Measurements from ENCODE around the gene PPARGC1A.

The PPARGC1A gene

GRCh38 chr4:23920716-23921446 is 31.0 kb upstream of the PPARGC1A start:
- TF ChIP-seq EZH2phosphoT487 (IDR thresholded peaks at IDR 0.05; ENCODE audit: borderline replicate concordance, low read length) = no peak
- no peak for TF ChIP-seq CTCF (IDR thresholded peaks at IDR 0.05; ENCODE audit: low read depth, low read length, poor library complexity, severe bottlenecking)
- Histone ChIP-seq H3K4me2 (ENCODE audit: low read length) (no peak overlapping the region), H3K9me3 (ENCODE audit: control insufficient read depth, insufficient read depth, low read length) (no peaks in the 10 kb centered on the region), H3F3A (ENCODE audit: control insufficient read depth, insufficient read depth) (no peaks in the 10 kb centered on the region), H3K79me2 (ENCODE audit: control insufficient read depth, low read length) (no peaks in the 10 kb centered on the region), H3K27ac (ENCODE audit: low read depth, low read length) (no peak overlapping the region), H3K4me3 (ENCODE audit: low read length) (no peak overlapping the region), H3K36me3 (ENCODE audit: control insufficient read depth, low read length) (no peaks in the 10 kb centered on the region), H3K4me1 (ENCODE audit: control insufficient read depth, low read length) (no peaks in the 10 kb centered on the region), H3K9me2 (replicated peaks; ENCODE audit: control insufficient read depth, low read length) (no peaks in the 10 kb centered on the region), H3K27me3 (ENCODE audit: control insufficient read depth, low read length) (no peaks in the 10 kb centered on the region), H4K20me1 (ENCODE audit: control insufficient read depth, insufficient read depth, low read depth, low read length) (no peaks in the 10 kb centered on the region)

- no peaks in the 10 kb centered on the region for H3K79me2 ChIP-seq (ENCODE audit: control insufficient read depth, low read length)
- H4K20me1 ChIP-seq (ENCODE audit: control insufficient read depth, insufficient read depth, low read depth, low read length) = no peaks in the 10 kb centered on the region
- TF ChIP-seq EZH2phosphoT487 (IDR thresholded peaks at IDR 0.05; ENCODE audit: borderline replicate concordance, low read length) = no peak
- no peak for TF ChIP-seq CTCF (IDR thresholded peaks at IDR 0.05; ENCODE audit: low read depth, low read length, poor library complexity, severe bottlenecking)
Measured at GRCh38 chr4:23920296-23920695, 30.4 kb upstream of the PPARGC1A start.

GRCh38 chr4:23916282-23916681 is 26.4 kb upstream of the PPARGC1A start:
- Histone ChIP-seq H3K27ac (ENCODE audit: low read depth, low read length) (no peak overlapping the region), H3K79me2 (ENCODE audit: control insufficient read depth, low read length) (no peaks in the 10 kb centered on the region), H3K9me3 (ENCODE audit: control insufficient read depth, insufficient read depth, low read length) (no peaks in the 10 kb centered on the region), H3K9me2 (replicated peaks; ENCODE audit: control insufficient read depth, low read length) (no peaks in the 10 kb centered on the region), H4K20me1 (ENCODE audit: control insufficient read depth, insufficient read depth, low read depth, low read length) (no peaks in the 10 kb centered on the region), H3K36me3 (ENCODE audit: control insufficient read depth, low read length) (no peaks in the 10 kb centered on the region), H3K4me2 (ENCODE audit: low read length) (no peak overlapping the region), H3F3A (ENCODE audit: control insufficient read depth, insufficient read depth) (no peaks in the 10 kb centered on the region), H3K27me3 (ENCODE audit: control insufficient read depth, low read length) (no peaks in the 10 kb centered on the region), H3K4me1 (ENCODE audit: control insufficient read depth, low read length) (no peaks in the 10 kb centered on the region), H3K4me3 (ENCODE audit: low read length) (no peak overlapping the region)
- TF ChIP-seq EZH2phosphoT487 (IDR thresholded peaks at IDR 0.05; ENCODE audit: borderline replicate concordance, low read length) (no peak), CTCF (IDR thresholded peaks at IDR 0.05; ENCODE audit: low read depth, low read length, poor library complexity, severe bottlenecking) (no peak)

More at GRCh38 chr4:23920296-23920695, 30.4 kb upstream of the PPARGC1A start:
- Histone ChIP-seq H3K9me2 (replicated peaks; ENCODE audit: control insufficient read depth, low read length) (no peaks in the 10 kb centered on the region), H3K4me2 (ENCODE audit: low read length) (no peak overlapping the region), H3K4me1 (ENCODE audit: control insufficient read depth, low read length) (no peaks in the 10 kb centered on the region), H3K4me3 (ENCODE audit: low read length) (no peak overlapping the region), H3K9me3 (ENCODE audit: control insufficient read depth, insufficient read depth, low read length) (no peaks in the 10 kb centered on the region), H3K27ac (ENCODE audit: low read depth, low read length) (no peak overlapping the region), H3K36me3 (ENCODE audit: control insufficient read depth, low read length) (no peaks in the 10 kb centered on the region), H3F3A (ENCODE audit: control insufficient read depth, insufficient read depth) (no peaks in the 10 kb centered on the region), H3K27me3 (ENCODE audit: control insufficient read depth, low read length) (no peaks in the 10 kb centered on the region)

Data from DOHH2 (cell line).